Skeletal muscle satellite cell (primary cell): ENCODE measurements around the gene BGLAP. TPM values are rescaled to one million over a fixed set of nuclear protein-coding genes. Genes with fewer than 3 reads are reported as not detected.

Experiments used
- H3K27me3 ChIP-seq: 2 replicates; pipeline ENCODE4 v1.7.0; 2013; ENCODE audit warnings: low read length; ENCODE audit not compliant: control insufficient read depth, insufficient read depth
- H3K36me3 ChIP-seq: 2 replicates; pipeline ENCODE4 v1.7.0; 2013; ENCODE audit warnings: mild to moderate bottlenecking, control low read depth, low read length; ENCODE audit not compliant: insufficient read depth
- H3K4me1 ChIP-seq: 2 replicates; pipeline ENCODE4 v1.7.0; 2013; ENCODE audit warnings: low read length; ENCODE audit not compliant: control insufficient read depth, insufficient read depth
- H3K4me2 ChIP-seq: 2 replicates; pipeline ENCODE4 v1.7.0; 2013; ENCODE audit warnings: mild to moderate bottlenecking, low read length
- H3K4me3 ChIP-seq: 2 replicates; pipeline ENCODE4 v1.7.0; 2013; ENCODE audit warnings: low read length
- H3K9ac ChIP-seq: 2 replicates; pipeline ENCODE4 v1.7.0; 2013; ENCODE audit warnings: mild to moderate bottlenecking, low read depth, low read length, moderate library complexity
- H3K9me3 ChIP-seq: replicated peaks from 2 replicates; pipeline ENCODE4 v1.7.0; 2013; ENCODE audit warnings: mild to moderate bottlenecking, control low read depth, low read length
- total RNA-seq: library from RNA; depleted of rRNA; stranded (reverse); fragments of >200 nt; gene quantifications from 2 replicates; pipeline ENCODE4 v1.2.3, GENCODE V29; 2012; rRNA removed

BGLAP gene
- 1.3 TPM in 1 of 2 replicates, not detected in the other for total RNA-seq

- peak within 1 kb of the TSS; percentile 13 for H3K9ac ChIP-seq
- peak within 1 kb of the TSS; percentile 55 for H3K4me2 ChIP-seq
- peak within 1 kb of the TSS; percentile 5 for H3K4me3 ChIP-seq
- peaks cover 21% of the 10 kb centered on the region for H3K36me3 ChIP-seq
- H3K9me3 ChIP-seq, result no peaks in the 10 kb centered on the region
- H3K27me3 ChIP-seq, result peaks cover 18% of the 10 kb centered on the region
- H3K4me1 ChIP-seq, result peaks cover 24% of the 10 kb centered on the region
Measured at GRCh38 chr1:156241926-156242325, at the start of gene BGLAP. Gene BGLAP, plus strand, starts transcription at chr1:156242184. Its CDS starts 48 bp downstream, at chr1:156242232.

- H3K27me3 ChIP-seq, result no peaks in the 10 kb centered on the region
- peak overlapping the region; percentile 90 for H3K4me3 ChIP-seq
- peak overlapping the region; percentile 87 for H3K9ac ChIP-seq
- H3K36me3 ChIP-seq, result no peaks in the 10 kb centered on the region
- peaks cover 10% of the 10 kb centered on the region for H3K4me1 ChIP-seq
- H3K9me3 ChIP-seq, result no peaks in the 10 kb centered on the region
- peak overlapping the region; percentile 82 for H3K4me2 ChIP-seq
Measured at GRCh38 chr1:156193208-156193487, 48.8 kb upstream of the BGLAP start.

GRCh38 chr1:156193488-156194299 lies 48.3 kb upstream of the BGLAP start, which contains the start of gene SLC25A44:
Gene SLC25A44, plus strand, starts transcription at chr1:156194104. Its CDS starts 5,744 bp downstream, at chr1:156199848.
- Histone ChIP-seq H3K9me3 (no peaks in the 10 kb centered on the region), H3K36me3 (no peaks in the 10 kb centered on the region), H3K9ac (peak within 1 kb of the TSS; percentile 89), H3K27me3 (no peaks in the 10 kb centered on the region), H3K4me1 (peaks cover 10% of the 10 kb centered on the region), H3K4me3 (peak within 1 kb of the TSS; percentile 90), H3K4me2 (peak within 1 kb of the TSS; percentile 95)

- H3K4me2 ChIP-seq, result peak overlapping the region; percentile 95
- peak overlapping the region; percentile 89 for H3K9ac ChIP-seq
Measured at GRCh38 chr1:156194300-156194652, 47.7 kb upstream of the BGLAP start.

DNA sequence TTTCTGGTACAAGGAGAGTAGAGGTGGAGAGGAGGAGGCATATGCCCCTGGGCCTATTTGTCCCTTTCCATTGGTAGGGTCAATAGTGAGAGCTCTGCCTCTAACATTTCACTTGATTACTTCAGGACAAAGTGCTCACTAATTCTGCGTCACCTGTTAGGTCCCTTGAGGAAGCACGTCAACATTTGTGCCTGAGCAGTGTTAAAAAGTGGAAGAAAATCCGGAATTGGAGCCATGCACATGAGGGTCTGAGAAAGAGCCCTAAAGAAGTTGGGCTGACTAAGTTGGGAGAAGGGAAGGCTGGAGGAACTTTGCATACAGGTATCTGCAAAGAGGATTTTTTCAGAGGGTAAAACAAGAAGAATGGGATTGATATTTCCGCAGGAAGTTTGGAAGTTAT lies 46.1 kb upstream of the BGLAP start:
- H3K9me3 ChIP-seq, result no peaks in the 10 kb centered on the region
- H3K36me3 ChIP-seq, result peaks cover 13% of the 10 kb centered on the region
- H3K9ac ChIP-seq, result no peak overlapping the region
- no peak overlapping the region for H3K4me3 ChIP-seq
- H3K4me1 ChIP-seq, result peaks cover 10% of the 10 kb centered on the region
- H3K27me3 ChIP-seq, result no peaks in the 10 kb centered on the region
- H3K4me2 ChIP-seq, result no peak overlapping the region

More at GRCh38 chr1:156194300-156194652, 47.7 kb upstream of the BGLAP start:
- peak overlapping the region; percentile 90 for H3K4me3 ChIP-seq
- H3K9me3 ChIP-seq, result no peaks in the 10 kb centered on the region
- H3K27me3 ChIP-seq, result no peaks in the 10 kb centered on the region
- no peaks in the 10 kb centered on the region for H3K36me3 ChIP-seq
- H3K4me1 ChIP-seq, result peaks cover 10% of the 10 kb centered on the region

DNA sequence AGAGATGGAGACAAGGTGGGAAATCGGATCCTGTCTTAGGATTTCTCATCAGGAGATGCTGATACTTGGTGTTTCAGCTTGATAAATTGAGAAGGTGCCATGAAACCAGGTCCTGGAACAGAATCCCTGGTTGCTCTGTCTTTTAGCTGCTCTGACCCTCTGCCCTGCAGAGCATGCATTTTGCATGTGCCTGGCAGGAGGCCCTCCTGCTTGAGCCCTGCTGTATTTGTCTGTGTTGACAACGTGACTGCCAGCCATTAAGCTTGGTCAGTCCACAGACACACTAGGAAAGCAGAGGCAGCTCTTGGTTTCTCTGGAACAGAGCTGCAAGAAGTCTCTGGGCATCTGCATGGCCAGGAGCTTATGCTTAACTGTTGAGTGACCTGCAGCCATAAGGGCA lies 45.5 kb upstream of the BGLAP start:
- peaks cover 10% of the 10 kb centered on the region for H3K4me1 ChIP-seq

GRCh38 chr1:156198831-156199349 lies 43.1 kb upstream of the BGLAP start:
- H3K9me3 ChIP-seq, result no peaks in the 10 kb centered on the region
- no peaks in the 10 kb centered on the region for H3K27me3 ChIP-seq
- no peak overlapping the region for H3K4me3 ChIP-seq
- H3K36me3 ChIP-seq, result peaks cover 20% of the 10 kb centered on the region
- H3K4me2 ChIP-seq, result no peak overlapping the region
- peaks cover 11% of the 10 kb centered on the region for H3K4me1 ChIP-seq
- no peak overlapping the region for H3K9ac ChIP-seq

More for the DNA sequence above, 45.5 kb upstream of the BGLAP start:
- no peaks in the 10 kb centered on the region for H3K9me3 ChIP-seq
- H3K36me3 ChIP-seq, result peaks cover 13% of the 10 kb centered on the region
- H3K27me3 ChIP-seq, result no peaks in the 10 kb centered on the region
- no peak overlapping the region for H3K9ac ChIP-seq
- no peak overlapping the region for H3K4me2 ChIP-seq
- no peak overlapping the region for H3K4me3 ChIP-seq

- H3K9ac ChIP-seq, result no peak overlapping the region
- no peaks in the 10 kb centered on the region for H3K27me3 ChIP-seq
- H3K4me3 ChIP-seq, result no peak overlapping the region
- H3K4me1 ChIP-seq, result peaks cover 6% of the 10 kb centered on the region
- H3K9me3 ChIP-seq, result no peaks in the 10 kb centered on the region
- H3K4me2 ChIP-seq, result no peak overlapping the region
- peaks cover 20% of the 10 kb centered on the region for H3K36me3 ChIP-seq
Measured at GRCh38 chr1:156200044-156200443, 41.9 kb upstream of the BGLAP start.

DNA sequence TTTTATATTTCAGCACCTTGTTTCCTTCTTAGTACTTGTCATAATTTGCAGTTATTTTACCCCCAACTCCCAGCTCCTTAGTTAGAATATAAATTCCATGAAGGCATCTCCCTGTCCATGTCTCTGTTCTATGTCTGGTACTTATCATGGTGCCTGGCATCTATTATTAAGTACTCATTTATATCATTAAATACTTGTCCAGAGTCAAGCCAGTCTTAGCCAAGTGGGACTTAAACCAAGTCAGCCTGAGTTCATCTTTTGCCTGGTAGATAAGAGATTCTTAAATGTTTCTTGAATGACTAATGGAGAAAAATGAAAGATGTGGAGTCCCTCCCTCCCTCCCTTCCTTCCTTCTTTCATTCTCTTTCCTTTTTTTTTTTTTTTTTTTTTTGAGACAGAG lies 38.7 kb upstream of the BGLAP start:
- Histone ChIP-seq H3K4me2 (no peak overlapping the region), H3K4me1 (peaks cover 6% of the 10 kb centered on the region), H3K27me3 (no peaks in the 10 kb centered on the region), H3K9ac (no peak overlapping the region), H3K4me3 (no peak overlapping the region), H3K9me3 (no peaks in the 10 kb centered on the region), H3K36me3 (peaks cover 25% of the 10 kb centered on the region)

- H3K4me2 ChIP-seq, result no peak overlapping the region
- H3K36me3 ChIP-seq, result peaks cover 24% of the 10 kb centered on the region
- H3K9ac ChIP-seq, result no peak overlapping the region
- no peaks in the 10 kb centered on the region for H3K9me3 ChIP-seq
- H3K4me3 ChIP-seq, result no peak overlapping the region
- H3K4me1 ChIP-seq, result peaks cover 6% of the 10 kb centered on the region
- no peaks in the 10 kb centered on the region for H3K27me3 ChIP-seq
Measured at GRCh38 chr1:156204686-156205085, 37.3 kb upstream of the BGLAP start.

GRCh38 chr1:156211243-156211642 lies 30.7 kb upstream of the BGLAP start:
- H3K27me3 ChIP-seq, result no peaks in the 10 kb centered on the region
- H3K4me1 ChIP-seq, result peaks cover 11% of the 10 kb centered on the region
- no peaks in the 10 kb centered on the region for H3K9me3 ChIP-seq
- H3K4me3 ChIP-seq, result no peak overlapping the region
- no peak overlapping the region for H3K4me2 ChIP-seq
- H3K9ac ChIP-seq, result no peak overlapping the region
- peaks cover 28% of the 10 kb centered on the region for H3K36me3 ChIP-seq

DNA sequence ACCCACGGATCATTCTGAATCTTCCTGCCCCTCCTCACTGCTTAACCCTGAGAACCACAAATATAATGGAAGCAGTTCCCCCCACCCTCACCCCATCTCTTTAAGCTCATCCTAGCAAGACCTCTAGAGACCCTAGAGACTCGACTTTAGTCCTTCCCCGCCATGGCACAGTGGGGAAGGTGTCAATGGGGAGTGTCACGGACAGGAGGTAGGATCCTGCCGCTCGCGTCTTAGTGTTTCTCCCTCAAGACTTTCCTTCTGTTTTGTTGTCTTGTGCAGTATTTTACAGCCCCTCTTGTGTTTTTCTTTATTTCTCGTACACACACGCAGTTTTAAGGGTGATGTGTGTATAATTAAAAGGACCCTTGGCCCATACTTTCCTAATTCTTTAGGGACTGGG lies 29.9 kb upstream of the BGLAP start:
- Histone ChIP-seq H3K4me1 (peaks cover 11% of the 10 kb centered on the region), H3K9ac (peak overlapping the region; percentile 94), H3K9me3 (no peaks in the 10 kb centered on the region), H3K4me2 (peak overlapping the region; percentile 99), H3K27me3 (no peaks in the 10 kb centered on the region), H3K4me3 (peak overlapping the region; percentile 87), H3K36me3 (peaks cover 28% of the 10 kb centered on the region)
